GM21723 (cell line): Measurements from ENCODE around the gene MCF2.
A peak's percentile ranks its signal among the peaks of the same experiment; 100 is the strongest.
"Not testable (repeated sequence)": the region's sequence is repeated elsewhere in the genome, so short reads cannot be mapped to it uniquely, and the experiment has no call there.

Experiments used
- ATAC-seq: cut with Tn5 transposase; IDR thresholded peaks from one replicate; pipeline ENCODE4 v1.9.1; 2021; ENCODE audit warnings: mild to moderate bottlenecking, moderate library complexity; ENCODE audit not compliant: unreplicated experiment

The MCF2 gene, protein sequence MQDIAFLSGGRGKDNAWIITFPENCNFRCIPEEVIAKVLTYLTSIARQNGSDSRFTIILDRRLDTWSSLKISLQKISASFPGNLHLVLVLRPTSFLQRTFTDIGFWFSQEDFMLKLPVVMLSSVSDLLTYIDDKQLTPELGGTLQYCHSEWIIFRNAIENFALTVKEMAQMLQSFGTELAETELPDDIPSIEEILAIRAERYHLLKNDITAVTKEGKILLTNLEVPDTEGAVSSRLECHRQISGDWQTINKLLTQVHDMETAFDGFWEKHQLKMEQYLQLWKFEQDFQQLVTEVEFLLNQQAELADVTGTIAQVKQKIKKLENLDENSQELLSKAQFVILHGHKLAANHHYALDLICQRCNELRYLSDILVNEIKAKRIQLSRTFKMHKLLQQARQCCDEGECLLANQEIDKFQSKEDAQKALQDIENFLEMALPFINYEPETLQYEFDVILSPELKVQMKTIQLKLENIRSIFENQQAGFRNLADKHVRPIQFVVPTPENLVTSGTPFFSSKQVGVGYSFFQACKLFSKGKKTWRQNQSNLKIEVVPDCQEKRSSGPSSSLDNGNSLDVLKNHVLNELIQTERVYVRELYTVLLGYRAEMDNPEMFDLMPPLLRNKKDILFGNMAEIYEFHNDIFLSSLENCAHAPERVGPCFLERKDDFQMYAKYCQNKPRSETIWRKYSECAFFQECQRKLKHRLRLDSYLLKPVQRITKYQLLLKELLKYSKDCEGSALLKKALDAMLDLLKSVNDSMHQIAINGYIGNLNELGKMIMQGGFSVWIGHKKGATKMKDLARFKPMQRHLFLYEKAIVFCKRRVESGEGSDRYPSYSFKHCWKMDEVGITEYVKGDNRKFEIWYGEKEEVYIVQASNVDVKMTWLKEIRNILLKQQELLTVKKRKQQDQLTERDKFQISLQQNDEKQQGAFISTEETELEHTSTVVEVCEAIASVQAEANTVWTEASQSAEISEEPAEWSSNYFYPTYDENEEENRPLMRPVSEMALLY

GRCh38 chrX:139708067-139708466, at the start of gene MCF2:
MCF2 (minus strand) TSS chrX:139708167; CDS start chrX:139651744, 56,423 bp downstream.
- ATAC-seq = no peak

DNA sequence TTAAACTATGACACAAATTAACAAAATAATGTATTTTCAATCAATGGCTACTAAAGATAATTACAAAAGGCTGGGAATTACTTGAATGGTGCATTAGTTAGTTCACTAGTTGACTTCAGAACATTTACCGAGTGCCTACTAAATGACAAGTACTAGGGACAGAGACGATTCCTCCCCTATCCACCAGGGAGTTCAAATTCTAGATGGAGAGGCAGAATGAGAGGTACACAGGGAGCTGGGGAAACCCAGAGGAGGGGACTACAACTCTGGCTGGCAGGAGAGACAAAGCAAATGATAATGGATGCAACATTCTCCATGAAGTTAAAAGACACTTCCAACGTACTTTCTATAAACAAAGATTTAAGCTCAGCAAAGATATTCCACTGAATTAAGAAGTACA, 43.1 kb upstream of the MCF2 start:
- no peak for ATAC-seq

DNA sequence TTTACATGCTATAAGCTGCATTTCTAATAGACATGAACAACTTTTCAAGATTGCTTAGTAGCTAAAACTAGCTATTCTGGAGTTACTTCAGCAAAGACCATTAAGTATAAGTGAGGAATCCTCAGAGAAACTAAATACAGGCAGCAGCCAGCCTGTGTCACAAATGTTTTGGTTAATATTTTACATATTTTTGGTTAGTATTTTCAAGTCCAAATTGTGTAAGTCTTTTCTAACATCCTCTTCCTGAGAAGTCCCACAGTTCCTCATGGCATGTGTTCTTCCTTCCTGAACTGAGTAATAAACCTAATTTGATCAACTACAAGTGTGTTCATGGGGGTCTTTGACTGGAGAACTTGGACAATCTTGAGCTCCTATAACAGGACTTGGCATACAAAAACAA, 42.4 kb upstream of the MCF2 start:
- no peak for ATAC-seq

- peak; percentile 89 for ATAC-seq
These were observed 31.2 kb upstream of the MCF2 start for GRCh38 chrX:139739138-139739537.

- no peak for ATAC-seq
These were observed 30.6 kb upstream of the MCF2 start for GRCh38 chrX:139738581-139738980.

DNA sequence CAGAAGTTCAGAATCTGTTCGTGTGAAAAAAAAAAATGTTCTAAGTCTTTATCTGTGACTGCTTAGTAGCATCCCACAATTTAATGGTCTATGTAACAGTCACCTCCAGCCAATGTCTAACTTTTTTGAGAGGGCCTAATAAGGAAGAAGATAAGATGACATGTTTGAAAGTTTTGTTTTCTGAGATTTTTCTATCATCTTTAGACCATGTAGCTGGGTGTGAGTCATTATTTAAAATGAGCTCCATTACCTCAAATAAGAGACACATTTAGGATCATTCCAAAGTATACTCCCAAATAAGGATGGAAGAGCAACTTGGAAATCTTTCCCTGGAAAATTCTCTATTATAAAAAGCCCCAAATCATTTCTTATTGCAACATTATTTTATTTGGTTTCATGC, 28.2 kb upstream of the MCF2 start:
- ATAC-seq = no peak

GRCh38 chrX:139734996-139735395, 27.0 kb upstream of the MCF2 start:
- no peak for ATAC-seq

DNA sequence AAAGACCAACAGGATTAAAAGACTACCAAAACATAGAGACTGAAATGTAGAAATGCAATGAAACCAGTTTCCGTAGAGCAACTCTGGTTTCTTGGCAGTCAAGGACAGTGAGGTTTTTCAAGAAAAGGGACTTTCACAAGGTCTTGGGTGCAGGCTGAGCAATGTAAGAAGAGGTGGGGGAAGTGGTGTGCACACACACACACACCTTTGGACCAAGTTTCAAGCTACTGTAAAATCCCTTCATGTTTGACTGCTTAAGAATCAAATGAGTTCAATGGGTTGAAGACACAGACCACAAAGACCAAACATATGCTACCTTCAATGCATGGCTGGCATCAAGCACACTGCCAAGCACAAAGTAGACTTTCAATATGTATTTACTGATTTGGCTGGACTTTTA, 17.8 kb upstream of the MCF2 start:
- ATAC-seq = peak; percentile 78

DNA sequence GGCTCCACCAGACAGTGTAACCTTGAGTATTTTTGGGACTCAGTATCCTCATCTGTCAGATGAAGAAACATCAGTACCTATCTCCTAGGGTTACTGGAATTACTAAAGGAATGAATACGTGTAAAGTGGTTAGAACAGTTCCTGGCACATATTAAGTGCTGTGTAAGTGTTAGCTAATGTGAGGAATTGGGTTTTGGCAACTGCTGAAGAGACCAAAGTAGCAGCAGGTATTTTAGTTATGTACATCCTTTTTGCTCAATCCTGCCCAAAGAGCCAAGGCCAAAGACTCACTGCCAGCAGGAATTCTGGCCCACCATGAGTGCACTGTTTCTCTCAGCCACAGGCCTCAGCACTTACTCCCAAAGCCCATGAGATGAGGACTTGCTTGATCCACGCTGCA, 16.7 kb upstream of the MCF2 start:
- ATAC-seq = no peak

DNA sequence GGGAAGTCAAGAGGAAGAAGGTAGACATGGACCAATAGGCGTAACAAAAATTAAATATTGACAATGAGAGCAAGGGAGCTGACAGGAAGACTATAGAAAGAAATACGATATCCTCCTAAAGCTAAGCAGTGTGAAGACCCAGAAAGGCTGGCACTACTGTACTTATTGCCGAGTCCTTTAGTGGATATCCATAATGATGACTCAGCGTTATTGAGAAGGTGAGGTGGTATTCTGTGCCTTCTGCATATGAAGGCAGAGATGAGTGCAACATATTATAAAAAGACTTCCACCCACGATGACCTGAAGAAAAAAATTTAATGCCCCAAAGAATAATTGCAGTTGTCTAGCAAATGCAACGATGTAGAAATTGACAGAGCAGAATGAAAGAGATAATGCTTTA, 13.0 kb upstream of the MCF2 start:
- ATAC-seq = no peak

GRCh38 chrX:139720136-139720535, 12.2 kb upstream of the MCF2 start:
- no peak for ATAC-seq

- no peak for ATAC-seq
These were observed 5.3 kb downstream of the MCF2 start for GRCh38 chrX:139702658-139703057.

- peak; percentile 17 for ATAC-seq
These were observed 15.1 kb downstream of the MCF2 start for GRCh38 chrX:139692908-139693307.

DNA sequence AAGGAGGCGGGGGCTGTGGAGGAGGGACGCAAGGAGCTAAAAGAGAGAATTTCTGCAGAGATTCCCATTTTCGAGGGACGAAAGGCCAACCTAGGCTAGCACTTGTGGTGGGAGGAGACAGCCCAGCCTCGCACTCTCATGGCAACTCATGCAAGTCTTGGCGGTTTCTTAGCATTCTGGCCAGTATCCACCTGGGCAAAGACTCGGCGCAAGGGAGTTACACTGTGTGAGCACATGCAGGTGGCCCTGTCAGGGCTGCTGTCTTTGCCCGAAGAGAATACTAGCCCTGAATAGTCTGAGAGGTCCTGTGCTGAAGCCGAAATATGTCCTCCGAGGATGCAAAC, 15.5 kb downstream of the MCF2 start:
- ATAC-seq = peak; percentile 50

- ATAC-seq = peak; percentile 55
These were observed 16.0 kb downstream of the MCF2 start for GRCh38 chrX:139691843-139692505.

DNA sequence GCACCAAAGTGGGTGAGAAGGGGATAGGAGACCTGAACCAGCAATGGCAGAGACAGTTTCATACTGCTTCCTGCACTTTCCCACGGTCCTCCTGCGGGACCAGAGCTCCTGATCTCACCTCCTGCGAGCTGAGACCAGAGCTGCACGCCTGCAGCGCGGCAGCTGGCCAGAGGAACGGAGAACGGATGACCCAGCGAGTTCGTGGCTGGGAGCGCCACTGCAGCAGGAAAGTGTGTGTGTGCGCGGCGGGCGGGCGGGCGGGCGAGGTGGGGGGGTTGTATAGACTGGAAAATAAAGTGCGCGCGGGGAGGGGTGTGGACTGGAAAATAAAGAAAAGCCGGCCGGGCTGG, 16.5 kb downstream of the MCF2 start:
- ATAC-seq = peak; percentile 20

DNA sequence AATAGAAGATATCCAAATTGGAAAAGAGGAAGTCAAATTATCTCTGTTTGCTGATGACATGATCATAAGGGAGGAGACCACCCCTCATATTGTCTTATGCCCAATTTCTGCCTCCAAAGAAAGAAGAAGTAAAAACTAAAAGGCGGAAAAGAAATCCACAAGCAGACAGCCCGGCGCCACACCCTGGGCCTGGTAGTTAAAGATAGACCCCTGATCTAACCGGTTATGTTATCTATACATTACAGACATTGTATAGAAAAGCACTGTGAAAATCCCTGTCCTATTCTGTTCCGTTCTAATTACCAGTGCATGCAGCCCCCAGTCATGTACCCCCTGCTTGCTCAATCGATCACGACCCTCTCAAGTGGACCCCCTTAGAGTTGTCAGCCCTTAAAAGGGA, 22.8 kb downstream of the MCF2 start:
- not testable (repeated sequence) for ATAC-seq

DNA sequence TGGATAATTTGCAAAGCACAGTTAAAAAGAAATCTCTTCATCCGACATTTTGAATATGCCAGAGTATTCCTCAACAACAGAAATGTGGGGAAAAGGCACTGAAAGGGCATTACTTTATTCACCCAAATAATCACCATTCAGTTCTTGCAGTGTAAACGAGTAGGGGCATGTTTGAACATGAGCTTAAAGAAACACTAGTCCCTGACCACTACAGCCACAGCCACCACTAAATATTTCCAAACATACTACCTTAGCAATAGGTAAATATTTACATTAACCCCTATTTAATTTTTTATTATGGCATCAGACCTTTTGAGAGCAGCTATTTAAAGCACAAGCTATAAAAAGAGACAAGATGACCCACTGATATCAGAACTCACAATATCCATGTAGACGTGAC, 27.6 kb downstream of the MCF2 start:
- ATAC-seq = no peak

DNA sequence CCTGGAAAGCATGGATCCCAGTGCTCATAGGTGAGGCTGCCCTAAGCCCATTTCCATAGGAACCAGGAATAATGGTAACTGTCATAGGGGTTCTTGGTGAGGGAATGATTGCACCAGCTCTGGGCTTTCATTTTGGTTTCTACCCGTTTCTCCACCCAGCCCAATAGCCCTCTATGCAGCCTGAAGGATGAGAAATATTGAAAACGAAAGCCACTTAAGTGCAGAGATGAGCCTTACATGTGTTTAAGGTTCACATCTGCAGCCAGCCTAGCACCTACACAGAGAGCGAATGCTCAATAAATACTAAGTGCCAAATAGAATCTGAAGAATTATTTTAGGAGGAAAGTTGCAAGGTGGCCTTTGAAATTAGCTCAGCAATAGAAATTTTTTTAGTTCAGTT, 60.4 kb downstream of the MCF2 start:
- ATAC-seq = no peak

GRCh38 chrX:139642241-139642927, 65.6 kb downstream of the MCF2 start:
- ATAC-seq = no peak

- ATAC-seq = no peak
These were observed 67.7 kb downstream of the MCF2 start for GRCh38 chrX:139640259-139640658.
